ENCODE measurements around the gene TSEN54.

GRCh38 chr17:75490953-75491649, 25.2 kb upstream of the TSEN54 start:
- TF ChIP-seq CTCF (IDR thresholded peaks at IDR 0.05; ENCODE audit: poor library complexity) = no peak
- no peak for TF ChIP-seq EZH2phosphoT487 (IDR thresholded peaks at IDR 0.05; ENCODE audit: low read depth, severe bottlenecking, unreplicated experiment)
- no peak for TF ChIP-seq EZH2 (IDR thresholded peaks at IDR 0.05; ENCODE audit: borderline replicate concordance)

Measured in hepatocyte (in vitro differentiated cells).